Glutamatergic neuron (in vitro differentiated cells): ENCODE measurements around the gene MIGA1. TPM values are rescaled to one million over a fixed set of nuclear protein-coding genes. Genes with fewer than 3 reads are reported as not detected.

Experiments
- DNase-seq: peaks from one replicate; pipeline ENCODE4 v3.0.0; 2022
- H3K27ac Mint-ChIP-seq: one replicate; pipeline ENCODE4 v1.8.0; 2020; ENCODE audit warnings: mild to moderate bottlenecking, mixed read lengths, inconsistent platforms; ENCODE audit not compliant: unreplicated experiment
- H3K27me3 Mint-ChIP-seq: one replicate; pipeline ENCODE4 v1.8.0; 2020; ENCODE audit warnings: mild to moderate bottlenecking, moderate library complexity, mixed read lengths, inconsistent platforms; ENCODE audit not compliant: unreplicated experiment
- H3K36me3 Mint-ChIP-seq: one replicate; pipeline ENCODE4 v1.8.0; 2020; ENCODE audit warnings: mild to moderate bottlenecking, mixed read lengths, inconsistent platforms; ENCODE audit not compliant: unreplicated experiment
- H3K4me1 Mint-ChIP-seq: one replicate; pipeline ENCODE4 v1.8.0; 2020; ENCODE audit warnings: mild to moderate bottlenecking, low read depth, mixed read lengths, inconsistent platforms; ENCODE audit not compliant: unreplicated experiment
- H3K4me3 Mint-ChIP-seq: one replicate; pipeline ENCODE4 v1.8.0; 2020; ENCODE audit warnings: mild to moderate bottlenecking, mixed read lengths, inconsistent platforms; ENCODE audit not compliant: unreplicated experiment
- H3K9me3 Mint-ChIP-seq: one replicate; pipeline ENCODE4 v1.8.0; 2020; ENCODE audit warnings: mild to moderate bottlenecking, moderate library complexity, mixed read lengths, inconsistent platforms; ENCODE audit not compliant: unreplicated experiment
- total RNA-seq: library from RNA; stranded (reverse); fragmentation: NEBNext Ultra II Directional; extraction: Animal tissue kit (Norgen Biotek cat#: 25700); gene quantifications from one replicate; pipeline ENCODE4 v1.2.1, GENCODE V29; 2021; ENCODE audit not compliant: unreplicated experiment
- TF ChIP-seq, protein P1 (sequence below): fragments of 200-600 bp; sonication (generic); IDR thresholded peaks from one replicate; pipeline ENCODE4 v1.5.0; 2021; ENCODE audit not compliant: partially characterized antibody, unreplicated experiment

Gene MIGA1
- total RNA-seq, 1 donor from 2014 or later: 10.2 TPM

DNA sequence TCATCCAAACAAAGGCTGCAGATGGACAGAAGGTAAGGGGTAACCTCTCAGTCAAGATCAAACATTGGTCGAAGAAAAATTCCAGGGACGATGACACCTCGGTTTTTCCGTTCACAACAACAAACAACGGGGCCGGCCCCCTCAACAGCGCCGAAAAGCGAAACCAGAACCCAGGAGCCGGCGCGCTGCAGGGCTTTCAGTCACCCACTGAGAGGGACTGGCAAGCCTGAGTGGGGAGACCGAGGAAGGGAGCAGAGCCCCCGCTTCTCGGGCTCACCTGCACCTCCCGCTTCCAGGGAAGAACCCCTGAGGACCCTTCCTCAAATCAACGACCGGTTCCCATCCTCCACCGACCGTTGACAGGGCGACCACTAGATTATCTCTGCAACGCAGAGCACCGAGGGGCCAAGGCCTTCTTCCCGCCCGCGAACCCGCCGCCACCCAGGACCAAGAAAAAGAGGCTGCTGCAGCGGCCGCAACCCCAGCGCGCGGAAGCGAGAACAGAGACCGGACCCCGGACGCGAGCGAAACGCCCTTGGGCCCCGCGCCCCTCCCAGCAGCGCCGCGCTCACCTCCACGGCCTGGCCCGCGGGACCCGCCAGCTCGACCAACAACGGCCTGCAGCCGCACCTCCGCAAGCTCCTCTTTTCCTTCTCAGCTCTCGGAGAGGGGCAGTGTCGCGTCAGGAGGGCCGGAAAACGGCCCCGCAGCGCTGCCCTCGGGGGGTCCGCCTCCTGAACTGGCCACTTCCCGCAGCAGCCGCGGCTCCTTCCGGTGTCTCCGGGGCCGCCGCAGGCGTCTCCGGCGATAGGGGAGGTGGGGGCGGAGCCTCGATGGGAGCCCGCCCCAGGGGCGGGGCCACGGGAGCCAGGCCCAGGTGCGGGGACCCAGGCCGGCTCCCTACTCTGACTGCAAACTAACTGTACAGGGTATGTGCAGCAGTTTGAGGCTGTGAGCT, 20.1 kb upstream of the MIGA1 start, which contains the start of gene USP33:
TSS of gene USP33 (minus strand) at position 782 of the 958 bp plus-strand sequence. CDS start 18,155 bp downstream, outside the sequence.
- peaks cover 6% of the 10 kb centered on the region for H3K9me3 Mint-ChIP-seq
- peaks cover 4% of the 10 kb centered on the region for H3K27me3 Mint-ChIP-seq
- H3K27ac Mint-ChIP-seq: peak within 1 kb of the TSS; percentile 98
- H3K4me1 Mint-ChIP-seq: peaks cover 12% of the 10 kb centered on the region
- no peaks in the 10 kb centered on the region for H3K36me3 Mint-ChIP-seq
- TF ChIP-seq, protein P1, sequence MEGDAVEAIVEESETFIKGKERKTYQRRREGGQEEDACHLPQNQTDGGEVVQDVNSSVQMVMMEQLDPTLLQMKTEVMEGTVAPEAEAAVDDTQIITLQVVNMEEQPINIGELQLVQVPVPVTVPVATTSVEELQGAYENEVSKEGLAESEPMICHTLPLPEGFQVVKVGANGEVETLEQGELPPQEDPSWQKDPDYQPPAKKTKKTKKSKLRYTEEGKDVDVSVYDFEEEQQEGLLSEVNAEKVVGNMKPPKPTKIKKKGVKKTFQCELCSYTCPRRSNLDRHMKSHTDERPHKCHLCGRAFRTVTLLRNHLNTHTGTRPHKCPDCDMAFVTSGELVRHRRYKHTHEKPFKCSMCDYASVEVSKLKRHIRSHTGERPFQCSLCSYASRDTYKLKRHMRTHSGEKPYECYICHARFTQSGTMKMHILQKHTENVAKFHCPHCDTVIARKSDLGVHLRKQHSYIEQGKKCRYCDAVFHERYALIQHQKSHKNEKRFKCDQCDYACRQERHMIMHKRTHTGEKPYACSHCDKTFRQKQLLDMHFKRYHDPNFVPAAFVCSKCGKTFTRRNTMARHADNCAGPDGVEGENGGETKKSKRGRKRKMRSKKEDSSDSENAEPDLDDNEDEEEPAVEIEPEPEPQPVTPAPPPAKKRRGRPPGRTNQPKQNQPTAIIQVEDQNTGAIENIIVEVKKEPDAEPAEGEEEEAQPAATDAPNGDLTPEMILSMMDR: no peak
- H3K4me3 Mint-ChIP-seq: peak within 1 kb of the TSS; percentile 100
- peak; percentile 92 for DNase-seq

DNA sequence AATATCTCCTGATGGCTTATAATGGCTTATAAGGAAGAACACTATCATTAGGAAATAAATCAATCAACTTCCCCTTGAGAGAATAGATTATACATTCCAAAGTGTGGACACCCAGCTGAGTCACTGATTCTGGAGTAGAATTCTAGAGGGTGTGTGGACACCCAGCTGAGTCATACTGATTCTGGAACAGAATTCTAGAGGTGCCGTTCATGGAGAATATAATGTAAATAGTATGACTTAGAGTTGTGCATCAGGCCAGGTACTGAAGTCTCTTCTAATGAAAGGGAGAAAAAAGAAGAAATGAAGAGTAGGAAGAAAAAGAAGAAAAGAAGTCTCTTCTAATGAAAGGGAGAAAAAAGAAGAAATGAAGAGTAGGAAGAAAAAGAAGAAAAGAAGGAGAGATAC, 17.4 kb upstream of the MIGA1 start:
- Mint-ChIP-seq H3K36me3 (no peaks in the 10 kb centered on the region), H3K4me1 (peaks cover 6% of the 10 kb centered on the region), H3K9me3 (peaks cover 6% of the 10 kb centered on the region), H3K27ac (no peak overlapping the region), H3K4me3 (no peak overlapping the region), H3K27me3 (peaks cover 4% of the 10 kb centered on the region)
- TF ChIP-seq, protein P1: no peak
- DNase-seq: no peak

DNA sequence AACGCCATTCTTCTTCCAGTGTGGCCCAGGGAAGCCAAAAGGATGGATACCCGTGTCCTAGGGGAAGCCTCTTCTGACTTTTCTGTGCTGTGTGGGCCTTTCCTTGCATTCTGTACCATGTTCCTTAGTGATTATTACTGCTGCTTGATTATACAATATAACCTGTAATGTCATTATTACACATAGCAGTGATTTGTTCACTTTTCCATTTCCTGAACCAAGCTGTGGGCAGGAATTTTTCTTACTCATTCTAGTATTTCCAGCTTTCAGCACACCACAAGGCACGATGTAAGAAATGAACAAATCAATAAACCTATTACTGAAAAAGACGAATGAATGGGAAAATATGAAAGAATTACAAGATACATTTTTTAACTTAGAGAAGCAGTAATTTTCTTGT, 11.4 kb upstream of the MIGA1 start:
- Mint-ChIP-seq H3K27ac (no peak overlapping the region), H3K36me3 (no peaks in the 10 kb centered on the region), H3K4me3 (no peak overlapping the region), H3K4me1 (no peaks in the 10 kb centered on the region), H3K27me3 (no peaks in the 10 kb centered on the region), H3K9me3 (no peaks in the 10 kb centered on the region)
- TF ChIP-seq, protein P1: no peak
- no peak for DNase-seq

DNA sequence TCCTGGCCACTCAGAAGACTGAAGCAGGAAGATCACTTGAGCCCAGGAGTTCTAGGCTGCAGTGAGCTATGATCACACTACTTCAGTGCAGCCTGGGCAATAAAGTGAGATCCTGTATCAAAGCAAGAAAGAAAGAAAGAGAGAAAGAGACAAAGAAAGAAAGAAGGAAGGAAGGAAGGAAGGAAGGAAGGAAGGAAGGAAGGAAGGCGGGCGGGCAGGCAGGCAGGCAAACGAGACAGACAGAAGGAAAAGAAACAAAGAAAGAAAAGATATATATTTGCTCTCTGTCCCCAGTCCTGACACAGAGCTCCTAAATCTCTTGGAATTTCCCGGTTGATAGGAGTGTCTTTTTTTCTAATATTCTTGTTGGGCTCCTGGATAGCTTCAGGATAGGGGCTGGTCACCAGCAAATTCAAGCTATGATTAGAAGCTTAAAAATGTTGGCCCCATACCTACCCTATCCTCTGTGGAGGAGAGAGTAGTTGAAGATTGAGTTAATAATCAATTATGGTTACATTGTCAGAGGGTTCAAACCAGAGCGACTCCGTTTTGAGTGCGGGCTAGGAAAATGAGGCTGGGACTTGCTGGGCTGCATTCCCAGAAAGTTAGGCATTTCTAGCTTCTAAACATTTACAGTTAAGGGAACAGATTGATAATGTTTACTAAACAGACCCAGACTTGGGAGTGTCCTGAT, 3.3 kb upstream of the MIGA1 start:
- no peaks in the 10 kb centered on the region for H3K36me3 Mint-ChIP-seq
- H3K27ac Mint-ChIP-seq: no peak overlapping the region
- no peak for DNase-seq
- peaks cover 6% of the 10 kb centered on the region for H3K9me3 Mint-ChIP-seq
- TF ChIP-seq, protein P1: no peak
- H3K4me3 Mint-ChIP-seq: no peak overlapping the region
- no peaks in the 10 kb centered on the region for H3K27me3 Mint-ChIP-seq
- peaks cover 2% of the 10 kb centered on the region for H3K4me1 Mint-ChIP-seq
